SK-N-SH treated with all-trans-retinoic acid at 6 μM for 48 hours (cell line): ENCODE data around the gene C4BPB.

Experiments
- ATAC-seq: fragments of 200-7000 bp; cut with Tn5 transposase; 3 replicates; pipeline ENCODE4 v1.9.1; 2020; ENCODE audit warnings: mild to moderate bottlenecking, moderate library complexity
- ARNTL ChIP-seq: fragments of 450-650 bp; formaldehyde crosslinking; IDR thresholded peaks from 2 replicates; pipeline ENCODE4 v1.5.0; 2020; ENCODE audit warnings: low read depth, mild to moderate bottlenecking, moderate library complexity, borderline replicate concordance
- BACH2 ChIP-seq: fragments of 250-450 bp; sonication (Bioruptor Pico); IDR thresholded peaks from 2 replicates; pipeline ENCODE4 v1.9.0; 2021; ENCODE audit warnings: mild to moderate bottlenecking, borderline replicate concordance
- CREB5 ChIP-seq: fragments of 250-450 bp; sonication (Bioruptor Pico); IDR thresholded peaks from 2 replicates; pipeline ENCODE4 v1.5.1; 2020; ENCODE audit warnings: low read depth, mild to moderate bottlenecking, moderate library complexity
- CSDC2 ChIP-seq: fragments of 250-450 bp; sonication (Bioruptor Pico); IDR thresholded peaks from 2 replicates; pipeline ENCODE4 v1.5.0; 2020; ENCODE audit warnings: mild to moderate bottlenecking, moderate library complexity
- CSRNP3 ChIP-seq: fragments of 250-450 bp; sonication (Bioruptor Pico); IDR thresholded peaks from 2 replicates; pipeline ENCODE4 v1.5.1; 2021; ENCODE audit warnings: mild to moderate bottlenecking, moderate library complexity
- ESRRG ChIP-seq: fragments of 250-450 bp; sonication (Bioruptor Pico); IDR thresholded peaks from 2 replicates; pipeline ENCODE4 v1.6.1; 2021; ENCODE audit warnings: mild to moderate bottlenecking
- GLIS3 ChIP-seq: fragments of 250-450 bp; sonication (Bioruptor Pico); IDR thresholded peaks from 2 replicates; pipeline ENCODE4 v1.5.0; 2020; ENCODE audit warnings: mild to moderate bottlenecking, moderate library complexity
- ISL1 ChIP-seq: fragments of 250-450 bp; sonication (Bioruptor Pico); IDR thresholded peaks from 2 replicates; pipeline ENCODE4 v2.1.2; 2022; ENCODE audit warnings: mild to moderate bottlenecking, moderate library complexity
- OSR1 ChIP-seq: fragments of 250-450 bp; sonication (Bioruptor Pico); IDR thresholded peaks from 2 replicates; pipeline ENCODE4 v1.8.0; 2022; ENCODE audit warnings: moderate library complexity, mild to moderate bottlenecking, inconsistent platforms
- PATZ1 ChIP-seq: fragments of 250-450 bp; sonication (Bioruptor Pico); IDR thresholded peaks from 2 replicates; pipeline ENCODE4 v1.8.0; 2020; ENCODE audit warnings: mild to moderate bottlenecking, moderate library complexity, borderline replicate concordance
- POU6F1 ChIP-seq: fragments of 250-450 bp; sonication (Bioruptor Pico); IDR thresholded peaks from 2 replicates; pipeline ENCODE4 v1.8.0; 2021; ENCODE audit warnings: low read depth, mild to moderate bottlenecking, moderate library complexity, borderline replicate concordance
- PPARA ChIP-seq: fragments of 250-450 bp; sonication (Bioruptor Pico); IDR thresholded peaks from 2 replicates; pipeline ENCODE4 v1.5.0; 2020; ENCODE audit warnings: mild to moderate bottlenecking, borderline replicate concordance
- RARB ChIP-seq: fragments of 250-450 bp; sonication (Bioruptor Pico); IDR thresholded peaks from 2 replicates; pipeline ENCODE4 v1.8.0; 2021; ENCODE audit warnings: mild to moderate bottlenecking, moderate library complexity
- SNAI2 ChIP-seq: fragments of 250-450 bp; sonication (Bioruptor Pico); IDR thresholded peaks from 2 replicates; pipeline ENCODE4 v1.5.0; 2020; ENCODE audit warnings: mild to moderate bottlenecking, moderate library complexity
- TCF4 ChIP-seq: fragments of 250-450 bp; sonication (Bioruptor Pico); IDR thresholded peaks from 2 replicates; pipeline ENCODE4 v1.8.0; 2021; ENCODE audit warnings: mild to moderate bottlenecking, moderate library complexity, borderline replicate concordance
- TOX ChIP-seq: fragments of 250-450 bp; sonication (Bioruptor Pico); IDR thresholded peaks from 2 replicates; pipeline ENCODE4 v1.8.0; 2021; ENCODE audit warnings: mild to moderate bottlenecking, moderate library complexity, borderline replicate concordance
- TSHZ2 ChIP-seq: fragments of 250-450 bp; sonication (Bioruptor Pico); IDR thresholded peaks from 2 replicates; pipeline ENCODE4 v1.5.0; 2020; ENCODE audit warnings: mild to moderate bottlenecking, moderate library complexity
- ZFP3 ChIP-seq: fragments of 250-450 bp; sonication (Bioruptor Pico); IDR thresholded peaks from 2 replicates; pipeline ENCODE4 v1.5.0; 2020; ENCODE audit warnings: mild to moderate bottlenecking, moderate library complexity
- ZFP30 ChIP-seq: fragments of 450-650 bp; formaldehyde crosslinking; IDR thresholded peaks from 2 replicates; pipeline ENCODE4 v1.5.0; 2022; ENCODE audit warnings: mild to moderate bottlenecking, moderate library complexity
- ZNF565 ChIP-seq: fragments of 450-650 bp; formaldehyde crosslinking; conservative IDR thresholded peaks from 2 replicates; pipeline ENCODE4 v1.5.0; 2020; ENCODE audit warnings: low read depth, mild to moderate bottlenecking, moderate library complexity
- ZNF70 ChIP-seq: fragments of 450-650 bp; formaldehyde crosslinking; IDR thresholded peaks from 2 replicates; pipeline ENCODE4 v1.5.0; 2020; ENCODE audit warnings: mild to moderate bottlenecking, moderate library complexity
- ZNF8 ChIP-seq: fragments of 450-650 bp; formaldehyde crosslinking; IDR thresholded peaks from 2 replicates; pipeline ENCODE4 v1.5.0; 2020; ENCODE audit warnings: mild to moderate bottlenecking, moderate library complexity

C4BPB gene

GRCh38 chr1:207139616-207140015 lies 51.0 kb downstream of the C4BPB start:
- no peak for TF ChIP-seq CSRNP3 (CRISPR knock-in tag)
- TF ChIP-seq CSDC2 (CRISPR knock-in tag) = no peak
- no peak for TF ChIP-seq ESRRG (CRISPR knock-in tag)
- ATAC-seq = no peak

- TF ChIP-seq SNAI2 (CRISPR knock-in tag) = no peak
- no peak for TF ChIP-seq PATZ1 (CRISPR knock-in tag)
- TF ChIP-seq TSHZ2 = no peak
- TF ChIP-seq TOX = no peak
- no peak for TF ChIP-seq ZNF8 (CRISPR knock-in tag)
- TF ChIP-seq ZFP30 (CRISPR knock-in tag) = no peak
- no peak for TF ChIP-seq ZNF565 (CRISPR knock-in tag)
- TF ChIP-seq PPARA (CRISPR knock-in tag) = no peak
- TF ChIP-seq OSR1 (CRISPR knock-in tag) = no peak
- TF ChIP-seq GLIS3 (CRISPR knock-in tag) = no peak
- no peak for TF ChIP-seq ZNF70
- no peak for TF ChIP-seq CREB5 (CRISPR knock-in tag)
- no peak for ATAC-seq
Measured at GRCh38 chr1:207140536-207140935, 51.9 kb downstream of the C4BPB start.

- no peak for ATAC-seq
- TF ChIP-seq TCF4 (CRISPR knock-in tag) = no peak
- no peak for TF ChIP-seq ZNF70
- TF ChIP-seq ZFP3 (CRISPR knock-in tag) = no peak
- TF ChIP-seq CSRNP3 (CRISPR knock-in tag) = no peak
- no peak for TF ChIP-seq PPARA (CRISPR knock-in tag)
- TF ChIP-seq POU6F1 = no peak
- no peak for TF ChIP-seq OSR1 (CRISPR knock-in tag)
- no peak for TF ChIP-seq ESRRG (CRISPR knock-in tag)
- no peak for TF ChIP-seq PATZ1 (CRISPR knock-in tag)
- no peak for TF ChIP-seq ZNF8 (CRISPR knock-in tag)
- no peak for TF ChIP-seq RARB (CRISPR knock-in tag)
- TF ChIP-seq SNAI2 (CRISPR knock-in tag) = no peak
- no peak for TF ChIP-seq BACH2 (CRISPR knock-in tag)
- no peak for TF ChIP-seq ARNTL (CRISPR knock-in tag)
- TF ChIP-seq GLIS3 (CRISPR knock-in tag) = no peak
- TF ChIP-seq TOX = no peak
- no peak for TF ChIP-seq ZNF565 (CRISPR knock-in tag)
- no peak for TF ChIP-seq ISL1 (CRISPR knock-in tag)
- TF ChIP-seq, all 23 proteins: peak for 0
Measured at GRCh38 chr1:207145401-207146058, 56.9 kb downstream of the C4BPB start.
